Smooth muscle cell of the pulmonary artery (primary cell): ENCODE measurements around the gene LELP1. TPM values are rescaled to one million over a fixed set of nuclear protein-coding genes. Genes with fewer than 3 reads are reported as not detected.

ENCODE experiments used
- total RNA-seq: library from RNA; depleted of rRNA; stranded (reverse); fragments of >200 nt; gene quantifications from 2 replicates; pipeline ENCODE4 v1.2.3, GENCODE V29; 2014

Gene LELP1
- not detected in 2 replicates for total RNA-seq

GRCh38 chr1:153203130-153203529 is at the start of gene LELP1:
LELP1 (plus strand) TSS chr1:153203430; CDS start chr1:153204708, 1,278 bp downstream.

GRCh38 chr1:153217212-153217611 is 14.0 kb downstream of the LELP1 start, which contains the start of gene PRR9:
PRR9 (plus strand) TSS chr1:153217584; CDS start chr1:153218145, 561 bp downstream.

Other genes with a start within 250 kb of the LELP1 start
- gene SPRR4, start 232.8 kb upstream of the LELP1 start, total RNA-seq = not detected in 2 replicates
- gene SPRR1A, start 219.3 kb upstream of the LELP1 start, total RNA-seq = not detected in 2 replicates
- not detected in 2 replicates for gene SPRR3, start 201.7 kb upstream of the LELP1 start, total RNA-seq
- gene SPRR1B, start 172.2 kb upstream of the LELP1 start, total RNA-seq = not detected in 2 replicates
- not detected in 2 replicates for gene SPRR2D, start 162.3 kb upstream of the LELP1 start, total RNA-seq
- not detected in 2 replicates for gene SPRR2A, start 145.9 kb upstream of the LELP1 start, total RNA-seq
- not detected in 2 replicates for gene SPRR2B, start 131.8 kb upstream of the LELP1 start, total RNA-seq
- not detected in 2 replicates for gene SPRR2E, start 108.9 kb upstream of the LELP1 start, total RNA-seq
- gene SPRR2F, start 89.9 kb upstream of the LELP1 start, total RNA-seq = not detected in 2 replicates
- not detected in 2 replicates for gene SPRR2G, start 52.5 kb upstream of the LELP1 start, total RNA-seq
- 0.23 TPM in 1 of 2 replicates, not detected in the other for gene PRR9, start 14.2 kb downstream of the LELP1 start, total RNA-seq
- gene LORICRIN, start 56.3 kb downstream of the LELP1 start, total RNA-seq = not detected in 2 replicates
- not detected in 2 replicates for gene PGLYRP3, start 109.5 kb downstream of the LELP1 start, total RNA-seq
- gene PGLYRP4, start 145.4 kb downstream of the LELP1 start, total RNA-seq = not detected in 2 replicates
- 0.56 TPM in 1 of 2 replicates, not detected in the other for gene S100A9, start 154.4 kb downstream of the LELP1 start, total RNA-seq
- not detected in 2 replicates for gene S100A12, start 172.2 kb downstream of the LELP1 start, total RNA-seq
- gene S100A8, start 187.6 kb downstream of the LELP1 start, total RNA-seq = not detected in 2 replicates
- gene S100A7A, start 213.1 kb downstream of the LELP1 start, total RNA-seq = not detected in 2 replicates